ENCODE measurements around the gene EPHB1.

Gene EPHB1

DNA sequence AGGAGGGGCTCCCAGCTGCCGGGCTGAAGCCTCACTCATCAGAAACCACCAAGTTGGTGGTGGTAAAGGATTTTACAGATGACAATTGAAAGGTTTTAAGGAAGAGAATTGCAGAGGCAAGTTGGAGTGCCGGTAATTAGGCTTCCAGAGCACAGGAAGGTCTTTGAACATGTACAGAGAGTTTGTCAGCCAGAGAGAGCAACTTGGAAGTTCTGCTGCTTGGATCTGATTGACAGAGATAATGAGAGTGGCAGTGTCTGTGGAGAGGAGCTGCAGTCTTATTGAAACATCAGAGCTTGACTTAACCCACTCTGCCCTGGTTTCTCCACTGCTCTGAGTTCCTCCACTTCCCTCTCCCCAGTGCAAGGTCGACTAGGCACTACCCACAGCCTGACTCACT lies 448.6 kb downstream of the EPHB1 start:
- no peak for DNase-seq (ENCODE audit: low read depth in 3 of 3)

DNA sequence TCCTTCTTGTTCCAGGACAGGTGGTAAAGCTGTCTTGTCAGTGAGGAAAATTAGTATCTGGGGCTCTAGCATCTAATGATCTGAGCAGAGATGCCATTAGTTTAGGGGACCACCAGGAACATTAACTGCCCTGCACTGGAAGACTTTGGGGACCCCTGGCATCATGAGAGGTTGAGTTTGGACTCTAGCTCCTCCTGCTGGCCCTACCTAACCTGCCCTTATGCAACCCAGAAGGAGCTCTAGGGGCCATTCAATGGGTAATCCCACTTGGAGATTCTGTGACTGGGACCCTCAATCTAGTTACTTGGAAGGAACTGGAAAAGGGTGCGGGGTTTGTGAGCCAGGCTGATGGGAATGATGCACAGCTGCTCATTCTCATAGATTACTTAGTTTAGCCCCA lies 451.0 kb downstream of the EPHB1 start:
- DNase-seq (ENCODE audit: low read depth in 3 of 3): no peak

DNA sequence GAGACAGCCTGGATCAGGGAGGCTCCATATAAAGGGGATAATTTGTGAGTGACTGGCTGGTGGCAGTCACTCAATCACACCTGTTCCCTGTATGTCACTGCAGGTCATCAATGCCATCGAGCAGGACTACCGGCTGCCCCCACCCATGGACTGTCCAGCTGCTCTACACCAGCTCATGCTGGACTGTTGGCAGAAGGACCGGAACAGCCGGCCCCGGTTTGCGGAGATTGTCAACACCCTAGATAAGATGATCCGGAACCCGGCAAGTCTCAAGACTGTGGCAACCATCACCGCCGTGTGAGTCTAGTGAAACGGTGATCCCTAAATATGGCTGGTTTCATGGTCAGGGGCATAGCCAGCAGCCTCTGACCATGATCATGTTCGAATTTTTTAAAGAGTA lies 453.2 kb downstream of the EPHB1 start:
- DNase-seq (ENCODE audit: low read depth in 3 of 3): no peak

DNA sequence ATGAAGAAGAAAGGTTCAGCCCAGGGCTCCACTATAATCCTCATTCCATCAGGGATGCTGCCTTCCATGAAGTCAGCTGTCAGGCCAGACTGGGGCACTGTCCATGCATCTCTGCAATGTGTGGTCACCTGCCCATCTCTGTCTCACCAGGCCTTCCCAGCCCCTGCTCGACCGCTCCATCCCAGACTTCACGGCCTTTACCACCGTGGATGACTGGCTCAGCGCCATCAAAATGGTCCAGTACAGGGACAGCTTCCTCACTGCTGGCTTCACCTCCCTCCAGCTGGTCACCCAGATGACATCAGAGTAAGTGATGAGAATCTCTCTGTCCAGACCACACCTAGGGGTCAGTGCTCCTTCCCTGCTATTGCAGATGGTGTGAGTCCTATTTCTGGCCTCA lies 454.1 kb downstream of the EPHB1 start:
- DNase-seq (ENCODE audit: low read depth in 3 of 3): no peak

DNA sequence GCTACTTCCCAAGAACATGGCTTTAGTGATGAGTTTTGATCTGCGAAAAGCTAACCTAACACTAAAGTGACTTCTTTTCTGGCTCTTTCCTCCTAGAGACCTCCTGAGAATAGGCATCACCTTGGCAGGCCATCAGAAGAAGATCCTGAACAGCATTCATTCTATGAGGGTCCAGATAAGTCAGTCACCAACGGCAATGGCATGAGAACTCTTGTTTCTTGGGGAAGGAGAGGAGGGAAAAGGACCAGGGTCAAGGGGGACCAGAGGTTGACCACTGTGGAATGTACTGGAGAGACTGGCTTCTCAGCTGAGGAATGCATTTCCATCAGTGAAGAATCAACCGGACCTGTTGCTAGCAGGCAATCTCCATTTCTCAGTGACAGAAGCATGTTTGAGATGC lies 463.9 kb downstream of the EPHB1 start:
- no peak for DNase-seq (ENCODE audit: low read depth in 3 of 3)

DNA sequence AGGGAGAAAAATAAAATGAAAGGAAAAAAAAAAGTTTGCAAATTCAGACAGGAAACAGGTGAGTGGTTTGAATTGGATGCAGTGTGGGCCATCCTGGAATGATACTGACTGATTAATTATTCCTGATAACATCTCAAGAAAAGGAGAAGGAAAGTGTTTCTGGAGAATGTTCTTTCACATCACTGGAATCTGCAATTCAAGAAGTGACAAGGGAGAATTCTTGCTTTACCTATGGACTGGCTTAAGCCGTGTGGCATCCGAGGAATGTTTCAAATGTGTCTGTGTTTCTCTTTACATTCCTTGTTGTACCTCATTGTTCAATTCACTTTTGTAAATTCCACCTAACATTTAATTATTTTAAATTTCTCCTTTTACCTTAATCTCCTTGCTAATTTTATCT lies 465.0 kb downstream of the EPHB1 start:
- no peak for DNase-seq (ENCODE audit: low read depth in 3 of 3)

DNA sequence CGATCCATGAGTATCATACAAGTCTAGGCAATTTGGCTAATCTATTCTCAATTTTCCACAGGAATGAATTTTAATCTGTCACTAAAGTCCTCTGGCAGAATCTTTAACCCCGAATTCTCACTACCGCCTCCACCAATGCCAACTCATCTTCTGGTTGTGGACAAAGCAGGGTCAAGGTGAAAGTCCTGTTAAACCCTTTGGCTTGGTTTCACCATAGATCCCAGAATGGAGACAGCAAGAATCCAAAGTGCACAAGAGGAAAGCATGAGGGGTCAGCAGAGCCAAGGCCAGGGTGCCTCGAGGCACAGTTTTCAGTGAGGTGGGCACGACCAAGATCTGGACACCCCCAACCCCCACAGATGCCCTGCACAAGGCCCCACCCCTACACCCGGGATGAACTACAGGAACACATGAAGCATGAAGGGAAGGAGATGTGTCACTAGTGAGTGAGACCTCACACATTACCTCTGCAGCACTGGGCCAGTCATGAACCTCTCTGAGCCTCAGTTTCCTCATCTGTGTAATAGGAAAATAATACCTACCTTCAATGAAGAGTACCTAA lies 466.2 kb downstream of the EPHB1 start:
- DNase-seq (ENCODE audit: low read depth in 3 of 3): no peak

DNA sequence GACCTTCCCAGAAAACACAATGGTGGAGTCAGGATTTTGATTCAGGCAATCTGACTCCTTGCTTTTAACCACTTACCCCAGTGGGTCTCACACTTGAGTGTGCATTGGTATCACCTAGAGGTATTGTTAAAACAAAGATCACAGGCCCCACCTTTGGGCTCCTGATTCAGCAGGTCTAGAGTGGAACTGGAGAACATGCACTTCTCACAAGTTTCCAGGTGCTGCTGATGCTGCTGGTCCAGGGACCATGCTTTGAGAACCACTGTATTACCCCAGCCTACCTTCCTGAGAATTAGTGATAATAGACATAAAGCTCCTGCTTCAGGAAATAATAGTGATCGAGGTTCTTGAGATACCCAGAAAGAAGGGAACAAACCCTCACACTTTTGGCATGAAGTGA lies 466.9 kb downstream of the EPHB1 start:
- DNase-seq (ENCODE audit: low read depth in 3 of 3): no peak

DNA sequence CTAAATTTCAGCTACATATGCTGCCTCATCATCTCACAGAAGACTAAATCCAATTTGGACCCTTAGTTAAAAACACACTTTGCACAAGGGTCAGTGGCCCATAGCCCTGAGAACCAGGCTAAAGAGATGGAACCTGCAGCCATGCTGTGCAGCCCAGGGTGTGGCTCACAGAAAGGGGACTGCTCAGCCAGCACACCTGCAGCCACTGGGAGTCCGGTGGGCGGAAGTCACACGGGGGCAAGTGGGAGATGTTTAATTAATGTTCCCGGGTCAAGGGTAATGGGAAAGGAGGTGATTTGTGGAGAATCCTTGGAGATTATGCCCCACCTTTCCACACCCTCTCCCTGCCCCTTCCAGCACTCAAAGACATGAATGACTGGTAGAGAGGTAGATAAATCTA lies 467.4 kb downstream of the EPHB1 start:
- DNase-seq (ENCODE audit: low read depth in 3 of 3): no peak

DNA sequence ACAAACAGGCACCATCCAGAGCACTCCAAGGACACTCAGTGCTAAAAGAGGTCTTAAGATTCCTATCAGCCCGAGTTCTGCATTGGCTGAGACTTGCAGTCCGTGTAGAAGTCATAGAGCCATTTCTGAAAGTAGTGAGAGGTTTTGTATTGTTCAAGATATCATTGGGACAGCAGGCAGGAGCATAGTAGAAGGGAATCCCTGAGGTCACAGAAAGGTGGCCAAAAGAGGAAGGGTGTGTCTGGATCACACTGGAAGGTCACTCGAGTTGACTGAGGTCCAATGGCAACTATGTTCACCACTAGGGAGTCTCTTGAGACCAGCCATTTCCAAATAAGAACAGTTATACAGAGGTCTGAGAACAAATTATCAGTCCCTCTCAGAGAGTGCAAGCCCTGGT lies 468.3 kb downstream of the EPHB1 start:
- DNase-seq (ENCODE audit: low read depth in 3 of 3): no peak

DNA sequence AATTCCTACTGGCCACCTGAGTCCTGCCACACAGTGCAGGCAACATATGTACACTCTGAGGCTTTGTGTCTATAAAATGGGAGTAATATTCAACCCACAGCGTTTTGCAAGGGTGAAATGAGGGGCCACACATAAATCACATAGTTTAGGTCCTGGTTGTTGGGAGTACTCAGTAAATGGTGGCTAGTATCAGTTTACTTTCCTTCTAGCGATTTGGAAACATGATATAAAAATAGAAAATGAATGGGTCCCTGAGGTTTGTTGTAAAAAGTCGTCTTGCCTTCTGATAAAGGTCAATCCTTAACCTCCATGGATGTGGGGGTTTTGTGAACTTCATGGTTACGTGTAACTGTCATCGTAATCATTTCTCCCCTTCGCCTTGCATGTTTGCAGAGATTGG lies 472.4 kb downstream of the EPHB1 start:
- DNase-seq (ENCODE audit: low read depth in 3 of 3): no peak

DNA sequence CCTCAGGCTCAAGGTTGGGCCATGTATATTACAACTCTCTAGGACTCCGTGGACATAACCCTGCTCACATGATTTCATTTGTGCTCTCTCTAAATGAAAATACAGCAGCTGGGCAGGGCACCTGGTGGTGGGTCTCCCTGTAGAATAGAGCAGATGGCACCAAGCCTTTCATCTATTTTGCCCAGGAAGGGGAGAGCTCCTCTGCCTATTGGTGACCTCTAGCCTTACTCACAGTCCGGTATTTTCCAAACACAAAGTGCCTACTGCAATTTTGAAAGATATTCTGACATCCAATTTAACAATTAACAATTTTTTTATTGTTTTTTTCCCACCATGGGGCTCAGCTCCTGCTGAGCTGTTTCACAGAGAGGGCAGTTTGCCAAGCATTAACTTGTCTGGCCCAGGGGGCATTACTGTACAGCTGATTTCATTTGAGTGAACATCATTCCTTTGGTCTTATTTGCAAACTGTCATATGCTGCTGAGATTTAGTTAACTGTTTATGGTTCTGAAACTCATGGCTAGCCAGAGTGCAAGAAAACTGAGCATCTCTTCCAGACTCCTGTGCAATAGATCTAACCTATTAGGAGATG lies 474.0 kb downstream of the EPHB1 start:
- no peak for DNase-seq (ENCODE audit: low read depth in 3 of 3)

DNA sequence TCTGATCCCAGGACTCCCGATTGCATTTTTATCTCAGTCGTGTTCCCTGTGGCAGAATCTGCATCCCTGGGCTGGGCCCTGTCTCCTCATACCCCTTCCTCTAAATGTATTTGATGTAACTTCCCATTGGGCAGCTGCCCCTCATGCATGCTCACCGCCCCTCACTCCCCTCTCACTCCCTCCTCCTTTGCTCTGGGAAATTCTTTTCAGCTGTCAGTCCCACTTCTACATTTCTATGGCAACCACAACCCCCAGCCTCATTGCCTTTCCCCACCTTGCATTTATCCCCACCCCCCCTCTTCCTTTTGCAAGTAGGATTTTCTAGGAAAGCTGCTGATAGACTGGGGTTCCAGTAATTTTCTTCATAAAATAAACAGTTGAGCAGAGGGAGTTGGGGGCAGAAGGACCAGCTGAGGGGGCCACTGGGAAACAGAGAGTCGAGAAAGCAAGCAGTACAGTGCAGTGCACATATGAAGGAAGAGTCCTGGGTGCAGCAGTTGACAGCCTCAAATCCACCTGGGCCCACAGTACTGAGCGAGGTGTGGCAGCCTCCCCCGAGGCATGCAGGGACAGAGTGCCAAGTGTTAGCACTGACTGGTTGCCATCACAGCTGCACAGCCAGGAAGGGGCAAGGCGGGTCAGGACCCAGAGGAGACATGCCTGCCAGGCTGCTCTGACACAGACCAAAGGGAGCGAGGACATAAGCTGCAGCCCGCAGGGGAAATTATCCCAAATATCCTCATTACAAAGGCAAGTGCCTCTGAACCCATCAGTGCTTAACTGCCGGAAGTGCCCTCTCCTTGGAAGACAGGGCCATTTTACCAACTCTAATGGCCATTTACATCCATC lies 476.3 kb downstream of the EPHB1 start:
- no peak for DNase-seq (ENCODE audit: low read depth in 3 of 3)

DNA sequence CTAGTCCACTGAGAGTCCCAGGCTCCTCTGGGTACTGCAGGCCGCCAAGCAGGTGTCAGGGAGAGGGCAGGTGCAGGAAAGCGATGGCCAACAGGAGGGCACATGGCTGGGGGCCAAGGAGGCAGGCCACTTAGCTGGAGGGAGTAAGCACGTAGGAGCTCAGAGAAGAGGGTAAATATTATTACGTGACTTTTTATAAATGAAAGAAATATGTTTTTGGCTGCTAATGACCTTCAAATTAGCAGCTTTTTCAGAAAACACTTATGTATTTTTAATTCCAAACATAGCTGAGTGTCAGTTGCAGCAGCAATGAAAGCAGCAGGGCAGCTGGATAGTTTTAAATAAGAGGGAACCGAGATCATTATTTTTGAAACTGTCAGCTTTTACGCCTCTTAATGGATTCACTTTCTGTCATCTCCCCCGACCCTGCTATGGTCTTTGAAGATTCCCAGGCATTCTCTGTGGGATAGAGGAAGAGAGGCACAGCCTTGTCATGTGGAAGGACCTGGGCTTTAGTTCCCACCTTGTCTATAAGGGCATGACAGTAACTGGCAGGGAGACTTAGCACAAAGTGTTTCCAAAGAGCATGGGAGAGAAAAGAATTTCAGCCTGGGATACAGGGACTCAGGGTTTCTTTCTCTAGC lies 477.1 kb downstream of the EPHB1 start:
- DNase-seq (ENCODE audit: low read depth in 3 of 3): no peak

DNA sequence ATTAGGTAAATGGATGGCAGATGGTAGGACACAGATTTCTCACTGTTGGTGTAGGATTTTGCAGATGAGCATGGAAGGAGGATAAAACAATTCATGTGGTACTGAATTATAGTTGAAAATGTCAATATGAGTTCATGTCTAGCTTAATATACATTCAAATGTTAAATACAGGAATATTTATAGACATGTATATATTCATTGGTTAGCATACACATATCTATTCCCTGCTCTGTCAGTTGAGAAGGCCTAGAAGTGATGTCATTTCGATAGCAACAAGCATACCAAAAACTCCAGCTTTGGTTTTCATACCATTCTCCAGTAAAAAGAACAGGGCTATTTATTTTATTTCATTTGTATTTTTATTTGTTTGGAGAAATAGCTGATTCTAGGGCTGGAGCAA lies 497.1 kb downstream of the EPHB1 start:
- no peak for DNase-seq (ENCODE audit: low read depth in 3 of 3)

DNA sequence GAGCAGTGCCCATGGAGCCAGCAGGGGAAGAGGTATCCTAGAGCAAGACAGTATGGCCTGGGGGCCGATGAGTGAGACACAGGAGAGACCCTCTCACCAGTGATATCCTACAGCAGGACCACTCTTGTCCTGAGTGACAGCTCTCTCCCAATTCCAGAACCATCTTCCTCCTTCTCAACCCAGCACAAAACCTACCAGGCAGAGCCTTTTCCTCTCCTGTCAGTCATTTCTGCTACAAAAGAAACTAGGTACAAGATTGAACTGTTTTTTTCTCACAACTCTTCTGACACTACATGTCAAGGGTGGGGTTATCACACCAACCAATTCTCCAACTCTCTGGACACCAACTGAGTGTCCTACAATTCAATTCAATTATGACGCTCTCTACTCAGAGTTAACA lies 506.6 kb downstream of the EPHB1 start:
- DNase-seq (ENCODE audit: low read depth in 3 of 3): no peak

DNA sequence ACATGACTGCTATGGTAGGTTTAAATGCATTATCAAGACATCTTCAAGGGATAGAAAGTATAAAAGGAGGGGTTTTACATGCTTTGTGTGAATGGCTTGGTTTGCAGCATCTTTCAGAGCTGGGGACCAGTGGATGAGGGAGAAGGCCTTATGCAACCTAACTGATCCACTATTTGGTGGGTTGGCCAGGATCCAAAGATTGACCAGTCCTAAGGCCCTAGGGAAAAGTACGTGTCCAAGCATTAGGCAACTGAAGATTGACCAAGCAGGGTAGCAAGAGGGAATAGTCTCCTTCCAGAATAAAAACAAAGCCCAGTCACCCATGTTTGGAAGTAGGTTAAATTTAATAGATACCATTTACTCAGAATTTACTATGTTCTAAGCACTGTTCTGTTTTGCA lies 509.3 kb downstream of the EPHB1 start:
- DNase-seq (ENCODE audit: low read depth in 3 of 3): no peak
